Esophagus (tissue), 2 donors: ENCODE data around the gene SRC. TPM values are rescaled to one million over a fixed set of nuclear protein-coding genes. Genes with fewer than 3 reads are reported as not detected.

Source experiments
- H3K27ac ChIP-seq, 2 donors: one replicate each; pipeline ENCODE4 v1.5.1; 2013; ENCODE audit warnings: low read depth in 2 of 2, mild to moderate bottlenecking in 2 of 2, inconsistent platforms in 1 of 2, low read length in 1 of 2, moderate library complexity in 1 of 2
- H3K27me3 ChIP-seq, 2 donors: one replicate each; pipeline ENCODE4 v1.6.1; 2013; ENCODE audit warnings: low read length in 2 of 2, control low read depth in 1 of 2, mild to moderate bottlenecking in 1 of 2; ENCODE audit not compliant: insufficient read depth in 2 of 2, control insufficient read depth in 1 of 2
- H3K36me3 ChIP-seq, 2 donors: one replicate each; pipeline ENCODE4 v1.6.1; 2013; ENCODE audit warnings: low read length in 1 of 2; ENCODE audit not compliant: control insufficient read depth in 2 of 2, insufficient read depth in 2 of 2
- H3K4me1 ChIP-seq, 2 donors: one replicate each; pipeline ENCODE4 v1.6.1; 2013; ENCODE audit warnings: low read length in 1 of 2; ENCODE audit not compliant: control insufficient read depth in 2 of 2, insufficient read depth in 2 of 2
- H3K4me3 ChIP-seq, 2 donors: one replicate each; pipeline ENCODE4 v1.5.1; 2013; ENCODE audit warnings: low read length in 2 of 2, mild to moderate bottlenecking in 2 of 2, low read depth in 1 of 2, moderate library complexity in 1 of 2
- H3K9me3 ChIP-seq, 2 donors: one replicate each; pipeline ENCODE4 v1.6.1; 2013; ENCODE audit warnings: mild to moderate bottlenecking in 2 of 2, low read depth in 1 of 2, low read length in 1 of 2, moderate library complexity in 1 of 2; ENCODE audit not compliant: control insufficient read depth in 2 of 2, insufficient read depth in 1 of 2
- WGBS, 2 donors: extraction: QIAGEN DNeasy Blood & Tissue Kit; methylation state at CpG; one replicate each; pipeline ENCODE4 v1.1.7; 2013; 5-methylcytosine and 5-hydroxymethylcytosine counted together
- polyA plus RNA-seq, 2 donors: library from polyadenylated mRNA; stranded (reverse); fragments of 200-250 nt; gene quantifications; one replicate each; pipeline ENCODE4 v1.2.3, GENCODE V29; 2013
- donor health status: healthy with polysubstance abuse.
- donor health status: Bipolar disorder and iron deficiency.

The SRC gene
- polyA plus RNA-seq, 2 donors = 26.9 to 59.4 TPM

DNA sequence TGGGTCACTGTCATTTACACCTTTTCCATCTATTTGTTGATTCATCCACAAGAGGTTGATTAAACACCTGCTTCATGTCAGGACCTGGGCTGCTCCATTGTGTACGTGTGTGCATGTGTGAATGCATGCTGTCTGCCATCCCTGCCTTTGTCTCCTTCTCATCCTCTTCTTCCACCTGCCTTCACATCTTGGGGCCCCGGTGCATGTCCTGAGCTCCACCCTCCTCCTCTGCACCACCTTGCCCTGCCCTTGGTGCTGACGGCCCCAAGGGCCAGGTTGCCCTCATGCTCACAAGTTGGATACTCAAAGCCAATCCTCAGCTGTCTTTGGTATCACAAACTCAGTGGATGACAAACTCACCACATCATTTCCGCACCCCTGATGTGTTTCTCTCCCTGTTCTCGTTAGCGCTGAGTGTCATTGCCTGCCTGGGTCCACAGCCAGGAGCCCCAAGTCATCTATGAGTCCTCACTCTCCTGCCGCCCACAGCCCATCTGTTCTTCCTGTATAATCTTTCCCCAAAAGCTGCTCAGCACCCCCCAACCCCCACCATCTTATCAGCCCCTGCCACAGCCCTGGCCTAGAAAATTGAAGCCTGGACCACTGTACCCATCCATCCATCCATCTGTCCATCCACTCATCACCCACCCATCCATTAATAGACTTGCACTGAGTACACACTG, 85.0 kb downstream of the SRC start:
- H3K4me1 ChIP-seq = no peaks in the 10 kb centered on the region
- H3K9me3 ChIP-seq = no peaks in the 10 kb centered on the region
- WGBS, 2 donors = 75 to 79% methylated on average over 7 of the region's 7 CpGs
- H3K4me3 ChIP-seq = no peak overlapping the region
- no peaks in the 10 kb centered on the region for H3K27me3 ChIP-seq
- no peak overlapping the region for H3K27ac ChIP-seq
- no peaks in the 10 kb centered on the region for H3K36me3 ChIP-seq

DNA sequence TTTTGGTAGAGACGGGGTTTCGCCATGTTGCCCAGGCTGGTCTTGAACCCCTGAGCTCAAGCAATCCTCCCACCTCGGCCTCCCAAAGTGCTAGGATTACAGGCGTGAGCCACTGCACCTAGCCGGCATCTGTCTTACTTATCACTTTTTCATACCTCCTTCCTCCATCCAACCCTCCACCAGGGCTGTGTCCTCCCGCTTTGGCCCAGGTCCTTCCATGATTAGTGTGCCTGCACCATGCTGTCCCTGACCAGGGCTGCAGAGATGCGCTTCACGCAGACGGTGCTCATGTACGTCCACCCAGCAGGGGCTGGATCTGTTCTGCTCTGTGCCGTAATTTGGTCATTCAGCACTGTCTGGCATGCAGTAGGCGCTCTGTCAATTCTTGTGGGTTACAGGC, 85.8 kb downstream of the SRC start:
- Histone ChIP-seq H3K4me1 (no peaks in the 10 kb centered on the region), H3K4me3 (no peak overlapping the region), H3K9me3 (no peaks in the 10 kb centered on the region), H3K27ac (no peak overlapping the region), H3K36me3 (no peaks in the 10 kb centered on the region), H3K27me3 (no peaks in the 10 kb centered on the region)
- 93 to 94% methylated on average over 12 of the region's 12 CpGs for WGBS, 2 donors

DNA sequence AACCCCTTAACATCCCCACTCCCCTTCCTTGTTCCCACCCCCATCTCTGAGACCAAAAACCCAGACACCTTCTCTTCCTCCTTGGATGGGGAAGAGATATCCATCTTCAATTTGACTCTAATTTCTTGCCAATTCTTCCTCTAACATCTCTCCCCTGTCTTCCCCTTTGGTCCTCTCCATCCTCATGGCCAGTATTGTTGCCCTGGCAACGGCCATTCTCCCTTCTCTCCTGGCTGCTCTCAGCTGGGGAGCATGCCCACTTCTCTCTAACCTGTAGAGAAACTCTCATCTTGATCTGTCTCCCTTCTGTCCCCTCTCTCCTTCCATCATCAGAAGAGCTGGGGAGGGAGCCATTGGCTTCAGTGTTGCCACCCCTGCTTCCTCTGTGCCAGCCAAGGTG, 86.7 kb downstream of the SRC start:
- Histone ChIP-seq H3K4me3 (no peak overlapping the region), H3K36me3 (no peaks in the 10 kb centered on the region), H3K4me1 (no peaks in the 10 kb centered on the region), H3K9me3 (no peaks in the 10 kb centered on the region), H3K27ac (no peak overlapping the region), H3K27me3 (no peaks in the 10 kb centered on the region)
- 38 to 62% methylated on average over 1 of the region's 1 CpG for WGBS, 2 donors

DNA sequence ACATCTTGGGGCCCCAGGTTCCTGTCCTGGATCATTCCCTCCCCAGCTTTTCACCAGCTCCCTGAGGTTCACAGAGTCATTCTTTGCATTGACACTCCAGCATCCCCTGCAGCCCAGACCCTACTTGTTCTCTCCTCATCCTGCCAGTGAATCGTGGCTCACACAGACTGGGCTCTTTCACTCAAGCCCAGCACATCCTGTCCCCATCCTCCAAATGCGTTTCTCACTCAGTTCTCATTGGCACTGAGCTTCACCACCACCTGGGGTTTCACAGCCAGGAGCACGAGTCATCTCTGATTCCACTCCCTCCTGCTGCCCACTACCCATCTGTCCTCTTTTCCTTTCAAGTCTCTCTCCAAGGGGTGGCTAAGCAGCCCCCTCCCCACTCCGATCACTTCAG, 89.7 kb downstream of the SRC start:
- Histone ChIP-seq H3K9me3 (no peaks in the 10 kb centered on the region), H3K27ac (no peak overlapping the region), H3K36me3 (no peaks in the 10 kb centered on the region), H3K27me3 (no peaks in the 10 kb centered on the region), H3K4me1 (no peaks in the 10 kb centered on the region), H3K4me3 (no peak overlapping the region)
- 52 to 60% methylated on average over 4 of the region's 4 CpGs for WGBS, 2 donors

DNA sequence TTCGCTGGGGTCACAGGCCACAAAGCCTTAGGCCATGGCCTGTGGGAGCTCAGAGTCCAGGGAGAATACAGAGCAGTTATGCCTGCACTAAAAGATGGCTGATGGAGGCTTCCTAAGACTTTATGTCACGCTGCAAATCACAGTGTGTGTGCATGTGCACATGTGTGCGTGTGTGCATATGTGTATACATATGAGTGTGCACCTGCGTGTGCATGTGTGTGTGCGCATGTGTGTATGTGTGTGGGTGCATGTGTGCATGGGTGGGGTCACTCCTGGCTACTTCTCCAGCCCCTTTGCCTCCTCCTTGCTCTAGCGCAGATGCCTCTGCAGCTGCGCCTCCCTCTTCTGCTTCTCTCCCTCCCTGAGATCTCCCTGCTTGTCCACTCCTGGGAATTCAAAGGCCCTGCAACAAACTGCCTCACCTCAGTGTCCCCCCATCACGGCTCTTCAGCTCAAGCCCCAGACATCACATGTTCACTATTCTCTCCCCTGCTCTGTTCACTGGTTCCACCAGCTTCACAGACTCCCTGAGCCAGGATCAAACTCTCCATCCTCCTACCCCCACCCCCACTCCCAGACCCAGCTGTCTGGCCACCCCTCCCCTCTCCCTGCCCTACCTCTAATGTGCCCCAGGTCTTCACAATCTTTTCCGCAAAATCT, 90.7 kb downstream of the SRC start:
- H3K4me3 ChIP-seq = no peak overlapping the region
- no peaks in the 10 kb centered on the region for H3K27me3 ChIP-seq
- 88 to 95% methylated on average over 9 of the region's 9 CpGs for WGBS, 2 donors
- peaks cover 0 to 2% of the 10 kb centered on the region in 2 donors for H3K9me3 ChIP-seq
- H3K27ac ChIP-seq = no peak overlapping the region
- H3K4me1 ChIP-seq = no peaks in the 10 kb centered on the region
- no peaks in the 10 kb centered on the region for H3K36me3 ChIP-seq

DNA sequence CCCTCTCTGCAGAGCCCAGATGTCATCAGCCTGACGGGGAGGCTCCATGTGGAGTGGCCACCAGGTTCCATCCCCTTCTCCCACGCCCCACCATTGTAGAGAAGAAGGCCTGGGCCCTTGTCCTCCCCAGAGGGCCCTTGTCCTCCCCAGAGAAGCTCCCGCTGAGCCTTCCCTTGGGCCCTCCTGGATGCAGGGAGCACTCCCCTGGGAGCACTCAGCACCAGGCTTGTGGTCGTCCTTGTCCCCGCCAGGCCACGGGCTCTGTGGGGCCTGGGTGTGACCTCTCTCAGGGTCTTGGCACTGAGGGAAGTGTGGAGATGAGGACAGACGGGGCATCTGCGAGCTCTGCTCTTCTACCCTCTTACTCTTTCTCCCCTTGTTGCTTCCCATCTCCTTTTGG, 91.7 kb downstream of the SRC start:
- peaks cover 0 to 3% of the 10 kb centered on the region in 2 donors for H3K9me3 ChIP-seq
- no peaks in the 10 kb centered on the region for H3K4me1 ChIP-seq
- H3K27me3 ChIP-seq = no peaks in the 10 kb centered on the region
- 87 to 91% methylated on average over 7 to 8 of the region's 8 CpGs for WGBS, 2 donors
- no peak overlapping the region for H3K4me3 ChIP-seq
- H3K27ac ChIP-seq = no peak overlapping the region
- no peaks in the 10 kb centered on the region for H3K36me3 ChIP-seq

DNA sequence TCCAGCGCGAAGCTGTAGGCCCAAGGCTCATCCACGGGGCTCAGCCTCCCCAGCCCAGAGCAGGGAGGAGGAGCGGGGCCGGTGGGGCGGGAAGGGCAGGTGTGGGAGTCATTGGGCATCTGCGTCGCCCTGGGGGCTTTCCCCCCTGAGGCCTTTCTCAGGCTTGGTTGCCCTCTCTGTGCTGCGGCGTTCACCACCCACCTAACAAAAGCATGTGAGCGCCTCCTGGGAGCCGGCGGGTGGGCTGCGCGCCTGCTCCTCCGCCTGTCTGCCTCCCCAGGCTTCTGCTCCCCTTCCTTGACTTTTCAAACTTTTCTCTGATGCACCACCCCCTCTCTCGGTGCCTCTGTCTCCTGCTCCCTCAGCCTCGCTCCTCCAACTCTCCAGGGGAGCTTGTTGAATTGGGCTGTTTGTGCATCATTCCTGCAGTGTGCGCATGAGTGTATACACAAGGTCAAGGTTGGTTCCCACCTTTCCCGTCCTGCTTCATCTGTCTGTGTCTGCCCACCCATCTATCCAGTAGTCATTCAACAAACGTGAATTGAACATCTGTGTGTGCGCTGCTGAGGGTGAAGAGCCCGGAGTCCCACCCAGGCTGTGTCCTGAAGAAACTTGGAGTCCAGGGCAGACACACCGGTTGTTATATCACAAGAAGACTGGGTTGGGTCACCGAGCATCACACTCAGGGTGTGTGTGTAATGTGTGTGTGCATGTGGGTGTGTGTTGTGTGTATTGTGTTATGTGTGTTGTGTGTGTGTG, 92.7 kb downstream of the SRC start:
- Histone ChIP-seq H3K9me3 (peaks cover 0 to 3% of the 10 kb centered on the region in 2 donors), H3K4me1 (no peaks in the 10 kb centered on the region), H3K4me3 (no peak overlapping the region), H3K27ac (no peak overlapping the region), H3K36me3 (no peaks in the 10 kb centered on the region), H3K27me3 (no peaks in the 10 kb centered on the region)
- WGBS, 2 donors = 88 to 89% methylated on average over 20 to 25 of the region's 25 CpGs

DNA sequence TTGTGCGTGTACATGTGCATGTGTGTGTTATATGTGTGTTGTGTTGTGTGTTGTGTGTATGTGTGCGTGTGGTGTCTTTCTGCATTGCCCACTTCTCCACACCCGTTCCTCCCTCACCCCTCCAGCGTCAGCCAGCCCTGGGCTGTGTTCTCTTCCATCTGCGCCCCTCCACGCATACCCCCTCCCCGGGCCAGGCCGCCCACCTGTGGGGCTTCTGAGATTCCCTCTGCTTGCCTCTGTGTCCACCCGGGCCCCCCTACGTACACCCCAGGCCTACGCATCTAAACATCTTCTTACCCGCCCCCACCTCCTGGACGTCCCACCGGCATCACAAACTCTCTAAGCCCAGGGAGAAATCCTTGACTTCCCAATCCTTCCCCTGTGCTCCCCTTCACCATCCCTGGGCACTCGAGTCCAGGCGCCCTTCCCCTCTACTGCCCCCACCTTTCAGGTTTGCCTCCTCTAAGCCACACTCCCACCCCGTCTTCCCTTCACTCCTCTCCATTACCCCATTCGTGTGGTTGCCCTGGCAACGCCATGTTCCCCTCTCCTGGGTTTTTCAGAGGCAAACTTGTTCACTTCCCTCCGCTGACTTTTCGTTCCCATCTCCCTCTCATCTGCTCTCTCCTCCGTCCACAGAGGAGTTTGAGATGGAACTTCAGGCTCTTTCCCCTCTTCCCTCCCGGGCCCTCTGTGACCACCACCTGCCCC, 93.4 kb downstream of the SRC start:
- no peak overlapping the region for H3K4me3 ChIP-seq
- H3K4me1 ChIP-seq = no peaks in the 10 kb centered on the region
- peaks cover 0 to 3% of the 10 kb centered on the region in 2 donors for H3K9me3 ChIP-seq
- H3K27ac ChIP-seq = no peak overlapping the region
- H3K27me3 ChIP-seq = no peaks in the 10 kb centered on the region
- H3K36me3 ChIP-seq = no peaks in the 10 kb centered on the region
- WGBS, 2 donors = 76 to 81% methylated on average over 23 of the region's 23 CpGs

DNA sequence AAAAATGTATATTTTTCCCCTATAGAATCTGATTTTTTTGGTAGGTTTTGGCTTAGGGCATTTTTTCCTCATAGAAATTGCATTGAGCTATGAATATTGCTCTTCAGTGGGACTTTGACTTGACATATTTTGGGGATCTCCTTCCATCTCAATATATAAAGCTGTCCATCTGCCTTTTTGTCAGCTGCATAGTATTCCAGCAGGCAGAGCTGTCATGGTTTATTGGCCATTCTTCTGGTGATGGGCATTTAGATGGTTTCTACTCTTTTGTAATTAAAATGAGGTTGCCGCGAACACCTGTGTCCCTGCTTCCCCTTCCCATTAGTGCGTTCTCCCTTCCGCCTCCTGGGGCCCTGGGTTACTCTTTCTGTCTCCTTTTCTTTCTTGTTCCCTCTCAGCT, 95.1 kb downstream of the SRC start:
- no peaks in the 10 kb centered on the region for H3K4me1 ChIP-seq
- WGBS, 2 donors = 92 to 100% methylated on average over 4 of the region's 4 CpGs
- H3K9me3 ChIP-seq = peaks cover 0 to 3% of the 10 kb centered on the region in 2 donors
- no peaks in the 10 kb centered on the region for H3K27me3 ChIP-seq
- no peaks in the 10 kb centered on the region for H3K36me3 ChIP-seq
- H3K4me3 ChIP-seq = no peak overlapping the region
- H3K27ac ChIP-seq = no peak overlapping the region
